GM12873 (cell line): Measurements from ENCODE around the gene UBAC1.

Source experiments
- CTCF ChIP-seq: IDR thresholded peaks from 2 replicates; pipeline ENCODE4 v1.5.1; 2012; ENCODE audit warnings: low read depth, mild to moderate bottlenecking, moderate library complexity, low read length, control low read depth; ENCODE audit not compliant: insufficient read depth; ENCODE audit errors: missing control alignments

The UBAC1 gene

DNA sequence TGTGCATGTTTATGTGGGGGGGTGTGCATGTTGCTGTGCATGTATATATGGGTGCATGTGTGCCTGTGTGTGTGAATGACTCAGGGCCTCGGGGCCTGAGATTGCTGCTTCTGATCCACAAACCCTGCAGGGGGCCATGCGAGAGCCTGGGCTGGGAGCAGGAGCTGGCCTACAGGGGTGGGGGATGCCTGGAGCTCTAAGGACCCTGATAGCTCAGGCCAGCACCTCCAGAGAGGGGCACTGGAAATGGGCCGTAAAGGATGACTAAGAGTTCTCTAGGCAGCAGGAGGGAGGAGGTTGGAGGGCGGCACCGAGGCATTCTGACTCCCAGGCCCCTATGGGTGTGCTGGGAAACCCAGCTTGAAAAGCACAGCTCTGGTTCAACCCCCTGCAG, 6.9 kb upstream of the UBAC1 start:
- TF ChIP-seq CTCF: no peak

GRCh38 chr9:135965124-135965756, 4.1 kb upstream of the UBAC1 start:
- TF ChIP-seq CTCF: no peak

DNA sequence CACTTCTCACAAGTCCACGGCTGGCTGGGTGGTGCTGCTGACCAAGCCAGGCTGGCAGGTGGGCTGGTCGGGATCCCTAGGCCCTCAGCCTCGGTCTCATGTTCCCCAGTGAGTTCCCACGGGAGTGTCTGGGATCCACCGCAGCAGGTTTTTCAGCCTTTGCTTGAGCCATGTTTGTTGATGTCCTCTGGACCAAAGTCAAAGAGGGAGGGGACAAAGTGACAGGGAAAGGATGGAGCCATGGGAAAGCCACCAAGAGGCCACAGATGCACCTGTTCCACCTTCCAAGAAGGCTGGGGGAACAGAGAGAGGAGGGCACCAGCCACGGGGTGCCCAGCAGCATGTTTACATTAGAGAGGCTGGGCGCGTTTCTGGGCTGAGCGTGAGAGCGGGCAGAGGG, 2.8 kb upstream of the UBAC1 start:
- TF ChIP-seq CTCF: no peak

GRCh38 chr9:135963338-135963737, 2.2 kb upstream of the UBAC1 start:
- no peak for TF ChIP-seq CTCF

DNA sequence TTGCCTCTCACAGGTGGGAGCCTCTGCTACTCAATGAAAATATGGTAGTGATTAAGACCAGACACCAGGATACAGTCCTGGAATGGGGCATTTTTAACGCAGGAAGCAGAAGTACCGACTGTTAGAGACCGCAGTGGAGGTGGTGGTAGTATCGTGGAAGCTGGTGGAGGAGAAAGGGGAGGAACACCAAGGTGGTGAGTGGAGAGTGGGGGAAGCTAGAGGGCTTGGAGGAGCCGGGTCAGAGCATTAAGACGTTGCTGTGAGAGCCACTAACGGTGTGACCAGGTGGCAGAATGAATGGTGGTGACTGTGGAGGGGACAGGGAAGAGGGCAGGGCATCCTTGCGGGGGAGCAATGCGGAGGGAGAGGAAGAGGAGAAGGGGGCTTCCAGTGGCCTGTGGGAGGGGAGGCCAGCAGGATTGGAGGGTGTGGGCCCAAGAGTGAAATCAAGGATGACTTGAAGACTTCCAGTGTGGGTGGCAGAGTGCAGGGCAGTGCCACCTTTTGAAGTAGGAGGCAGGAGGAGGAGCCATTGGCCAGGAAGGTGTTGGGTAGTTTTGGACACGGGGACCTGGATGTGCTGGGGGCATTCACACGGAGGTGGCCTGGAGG, 1.6 kb upstream of the UBAC1 start:
- no peak for TF ChIP-seq CTCF

DNA sequence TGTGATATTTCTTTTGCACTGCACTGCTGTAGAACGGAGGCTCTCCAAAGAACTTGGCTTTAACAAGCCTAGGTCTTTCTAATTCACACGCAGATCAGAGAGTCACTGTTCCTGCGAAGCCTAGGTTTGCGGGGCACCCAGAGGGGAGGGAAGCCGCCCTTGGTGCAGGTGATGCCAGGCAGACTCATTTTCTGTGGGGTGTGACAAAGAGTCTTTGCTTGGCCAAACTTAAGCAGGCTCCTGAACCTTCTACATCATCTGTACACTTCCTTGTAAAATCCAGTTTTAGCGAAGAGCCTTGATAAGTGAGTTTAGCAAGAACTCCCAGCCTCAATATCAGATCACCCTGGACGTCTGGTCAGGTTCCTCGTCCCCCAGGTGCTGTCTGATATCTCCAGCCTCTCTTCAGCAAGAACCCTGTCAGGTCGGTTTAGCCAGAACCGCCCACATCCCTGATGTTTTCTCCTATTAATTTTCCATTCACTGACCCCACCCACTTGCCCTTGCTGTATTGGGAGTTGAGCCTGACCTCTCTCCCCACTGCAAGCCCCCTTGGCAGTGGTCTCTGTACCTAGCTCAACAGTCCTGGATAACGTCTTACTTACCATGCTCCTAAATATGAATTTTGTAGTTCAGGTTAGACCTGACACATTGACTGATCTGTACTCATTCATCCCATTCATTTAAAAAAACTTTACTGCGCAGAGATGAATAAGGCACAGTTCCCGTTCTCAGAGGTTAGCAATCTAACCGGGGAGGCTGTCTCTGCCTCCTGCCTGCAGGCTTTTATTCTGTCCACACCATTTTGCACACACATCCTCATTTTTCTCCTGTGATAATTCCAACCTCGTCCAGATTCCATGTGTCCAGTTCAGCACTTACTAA, 880 bp upstream of the UBAC1 start:
- no peak for TF ChIP-seq CTCF
